Inflammatory macrophage treated with lipopolysaccharide for 1 hour (primary cell): ENCODE measurements around the gene LUC7L.
"Not testable (repeated sequence)": the region's sequence is repeated elsewhere in the genome, so short reads cannot be mapped to it uniquely, and the experiment has no call there.

Source experiments
- DNase-seq, 2 donors: peaks; one replicate each; pipeline ENCODE4 v3.0.0-alpha.2; 2020 to 2022

The LUC7L gene

DNA sequence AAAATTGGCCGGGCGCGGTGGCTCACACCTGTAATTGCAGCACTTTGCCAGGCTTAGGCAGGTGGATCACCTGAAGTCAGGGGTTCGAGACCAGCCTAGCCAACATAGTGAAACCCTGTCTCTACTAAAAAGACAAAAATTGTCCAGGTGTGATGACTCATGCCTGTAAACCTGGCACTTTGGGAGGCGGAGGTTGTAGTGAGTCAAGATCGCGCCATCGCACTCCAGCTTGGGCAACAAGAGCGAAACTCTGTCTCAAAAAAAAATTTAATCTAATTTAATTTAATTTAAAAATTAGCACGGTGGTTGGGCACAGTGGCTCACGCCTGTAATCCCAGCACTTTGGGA, 50.6 kb downstream of the LUC7L start:
- no peak for DNase-seq

DNA sequence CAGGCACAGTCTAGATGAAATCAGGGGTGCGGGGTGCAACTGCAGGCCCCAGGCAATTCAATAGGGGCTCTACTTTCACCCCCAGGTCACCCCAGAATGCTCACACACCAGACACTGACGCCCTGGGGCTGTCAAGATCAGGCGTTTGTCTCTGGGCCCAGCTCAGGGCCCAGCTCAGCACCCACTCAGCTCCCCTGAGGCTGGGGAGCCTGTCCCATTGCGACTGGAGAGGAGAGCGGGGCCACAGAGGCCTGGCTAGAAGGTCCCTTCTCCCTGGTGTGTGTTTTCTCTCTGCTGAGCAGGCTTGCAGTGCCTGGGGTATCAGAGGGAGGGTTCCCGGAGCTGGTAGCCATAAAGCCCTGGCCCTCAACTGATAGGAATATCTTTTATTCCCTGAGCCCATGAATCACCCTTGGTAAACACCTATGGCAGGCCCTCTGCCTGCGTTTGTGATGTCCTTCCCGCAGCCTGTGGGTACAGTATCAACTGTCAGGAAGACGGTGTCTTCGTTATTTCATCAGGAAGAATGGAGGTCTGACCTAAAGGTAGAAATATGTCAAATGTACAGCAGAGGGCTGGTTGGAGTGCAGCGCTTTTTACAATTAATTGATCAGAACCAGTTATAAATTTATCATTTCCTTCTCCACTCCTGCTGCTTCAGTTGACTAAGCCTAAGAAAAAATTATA, 51.1 kb downstream of the LUC7L start:
- no peak for DNase-seq

DNA sequence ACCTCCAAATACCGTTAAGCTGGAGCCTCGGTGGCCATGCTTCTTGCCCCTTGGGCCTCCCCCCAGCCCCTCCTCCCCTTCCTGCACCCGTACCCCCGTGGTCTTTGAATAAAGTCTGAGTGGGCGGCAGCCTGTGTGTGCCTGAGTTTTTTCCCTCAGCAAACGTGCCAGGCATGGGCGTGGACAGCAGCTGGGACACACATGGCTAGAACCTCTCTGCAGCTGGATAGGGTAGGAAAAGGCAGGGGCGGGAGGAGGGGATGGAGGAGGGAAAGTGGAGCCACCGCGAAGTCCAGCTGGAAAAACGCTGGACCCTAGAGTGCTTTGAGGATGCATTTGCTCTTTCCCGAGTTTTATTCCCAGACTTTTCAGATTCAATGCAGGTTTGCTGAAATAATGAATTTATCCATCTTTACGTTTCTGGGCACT, 51.8 kb downstream of the LUC7L start:
- DNase-seq, result no peak

DNA sequence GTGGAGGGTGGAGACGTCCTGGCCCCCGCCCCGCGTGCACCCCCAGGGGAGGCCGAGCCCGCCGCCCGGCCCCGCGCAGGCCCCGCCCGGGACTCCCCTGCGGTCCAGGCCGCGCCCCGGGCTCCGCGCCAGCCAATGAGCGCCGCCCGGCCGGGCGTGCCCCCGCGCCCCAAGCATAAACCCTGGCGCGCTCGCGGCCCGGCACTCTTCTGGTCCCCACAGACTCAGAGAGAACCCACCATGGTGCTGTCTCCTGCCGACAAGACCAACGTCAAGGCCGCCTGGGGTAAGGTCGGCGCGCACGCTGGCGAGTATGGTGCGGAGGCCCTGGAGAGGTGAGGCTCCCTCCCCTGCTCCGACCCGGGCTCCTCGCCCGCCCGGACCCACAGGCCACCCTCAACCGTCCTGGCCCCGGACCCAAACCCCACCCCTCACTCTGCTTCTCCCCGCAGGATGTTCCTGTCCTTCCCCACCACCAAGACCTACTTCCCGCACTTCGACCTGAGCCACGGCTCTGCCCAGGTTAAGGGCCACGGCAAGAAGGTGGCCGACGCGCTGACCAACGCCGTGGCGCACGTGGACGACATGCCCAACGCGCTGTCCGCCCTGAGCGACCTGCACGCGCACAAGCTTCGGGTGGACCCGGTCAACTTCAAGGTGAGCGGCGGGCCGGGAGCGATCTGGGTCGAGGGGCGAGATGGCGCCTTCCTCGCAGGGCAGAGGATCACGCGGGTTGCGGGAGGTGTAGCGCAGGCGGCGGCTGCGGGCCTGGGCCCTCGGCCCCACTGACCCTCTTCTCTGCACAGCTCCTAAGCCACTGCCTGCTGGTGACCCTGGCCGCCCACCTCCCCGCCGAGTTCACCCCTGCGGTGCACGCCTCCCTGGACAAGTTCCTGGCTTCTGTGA, 52.5 kb downstream of the LUC7L start, which contains the start of gene HBA1:
Gene HBA1 (plus strand): TSS at position 204 of the 906 bp plus-strand sequence. CDS start 37 bp downstream, at position 241.
- DNase-seq, result not testable (repeated sequence)

DNA sequence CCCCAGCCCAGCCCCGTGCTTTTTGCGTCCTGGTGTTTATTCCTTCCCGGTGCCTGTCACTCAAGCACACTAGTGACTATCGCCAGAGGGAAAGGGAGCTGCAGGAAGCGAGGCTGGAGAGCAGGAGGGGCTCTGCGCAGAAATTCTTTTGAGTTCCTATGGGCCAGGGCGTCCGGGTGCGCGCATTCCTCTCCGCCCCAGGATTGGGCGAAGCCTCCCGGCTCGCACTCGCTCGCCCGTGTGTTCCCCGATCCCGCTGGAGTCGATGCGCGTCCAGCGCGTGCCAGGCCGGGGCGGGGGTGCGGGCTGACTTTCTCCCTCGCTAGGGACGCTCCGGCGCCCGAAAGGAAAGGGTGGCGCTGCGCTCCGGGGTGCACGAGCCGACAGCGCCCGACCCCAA, 53.2 kb downstream of the LUC7L start:
- not testable (repeated sequence) for DNase-seq

DNA sequence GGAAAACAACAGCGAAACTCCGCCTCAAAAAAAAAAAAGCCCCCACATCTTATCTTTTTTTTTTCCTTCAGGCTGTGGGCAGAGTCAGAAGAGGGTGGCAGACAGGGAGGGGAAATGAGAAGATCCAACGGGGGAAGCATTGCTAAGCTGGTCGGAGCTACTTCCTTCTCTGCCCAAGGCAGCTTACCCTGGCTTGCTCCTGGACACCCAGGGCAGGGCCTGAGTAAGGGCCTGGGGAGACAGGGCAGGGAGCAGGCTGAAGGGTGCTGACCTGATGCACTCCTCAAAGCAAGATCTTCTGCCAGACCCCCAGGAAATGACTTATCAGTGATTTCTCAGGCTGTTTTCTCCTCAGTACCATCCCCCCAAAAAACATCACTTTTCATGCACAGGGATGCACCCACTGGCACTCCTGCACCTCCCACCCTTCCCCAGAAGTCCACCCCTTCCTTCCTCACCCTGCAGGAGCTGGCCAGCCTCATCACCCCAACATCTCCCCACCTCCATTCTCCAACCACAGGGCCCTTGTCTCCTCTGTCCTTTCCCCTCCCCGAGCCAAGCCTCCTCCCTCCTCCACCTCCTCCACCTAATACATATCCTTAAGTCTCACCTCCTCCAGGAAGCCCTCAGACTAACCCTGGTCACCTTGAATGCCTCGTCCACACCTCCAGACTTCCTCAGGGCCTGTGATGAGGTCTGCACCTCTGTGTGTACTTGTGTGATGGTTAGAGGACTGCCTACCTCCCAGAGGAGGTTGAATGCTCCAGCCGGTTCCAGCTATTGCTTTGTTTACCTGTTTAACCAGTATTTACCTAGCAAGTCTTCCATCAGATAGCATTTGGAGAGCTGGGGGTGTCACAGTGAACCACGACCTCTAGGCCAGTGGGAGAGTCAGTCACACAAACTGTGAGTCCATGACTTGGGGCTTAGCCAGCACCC, 54.0 kb downstream of the LUC7L start:
- DNase-seq, result peak; percentile 8 to 25

DNA sequence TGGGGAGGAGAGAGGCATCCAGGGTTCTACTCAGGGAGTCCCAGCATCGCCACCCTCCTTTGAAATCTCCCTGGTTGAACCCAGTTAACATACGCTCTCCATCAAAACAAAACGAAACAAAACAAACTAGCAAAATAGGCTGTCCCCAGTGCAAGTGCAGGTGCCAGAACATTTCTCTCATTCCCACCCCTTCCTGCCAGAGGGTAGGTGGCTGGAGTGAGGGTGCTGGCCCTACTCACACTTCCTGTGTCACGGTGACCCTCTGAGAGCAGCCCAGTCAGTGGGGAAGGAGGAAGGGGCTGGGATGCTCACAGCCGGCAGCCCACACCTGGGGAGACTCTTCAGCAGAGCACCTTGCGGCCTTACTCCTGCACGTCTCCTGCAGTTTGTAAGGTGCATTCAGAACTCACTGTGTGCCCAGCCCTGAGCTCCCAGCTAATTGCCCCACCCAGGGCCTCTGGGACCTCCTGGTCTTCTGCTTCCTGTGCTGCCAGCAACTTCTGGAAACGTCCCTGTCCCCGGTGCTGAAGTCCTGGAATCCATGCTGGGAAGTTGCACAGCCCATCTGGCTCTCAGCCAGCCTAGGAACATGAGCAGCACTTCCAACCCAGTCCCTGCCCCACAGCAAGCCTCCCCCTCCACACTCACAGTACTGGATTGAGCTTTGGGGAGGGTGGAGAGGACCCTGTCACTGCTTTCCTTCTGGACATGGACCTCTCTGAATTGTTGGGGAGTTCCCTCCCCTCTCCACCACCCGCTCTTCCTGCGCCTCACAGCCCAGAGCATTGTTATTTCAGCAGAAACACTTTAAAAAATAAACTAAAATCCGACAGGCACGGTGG, 55.1 kb downstream of the LUC7L start:
- DNase-seq, result not testable (repeated sequence)

DNA sequence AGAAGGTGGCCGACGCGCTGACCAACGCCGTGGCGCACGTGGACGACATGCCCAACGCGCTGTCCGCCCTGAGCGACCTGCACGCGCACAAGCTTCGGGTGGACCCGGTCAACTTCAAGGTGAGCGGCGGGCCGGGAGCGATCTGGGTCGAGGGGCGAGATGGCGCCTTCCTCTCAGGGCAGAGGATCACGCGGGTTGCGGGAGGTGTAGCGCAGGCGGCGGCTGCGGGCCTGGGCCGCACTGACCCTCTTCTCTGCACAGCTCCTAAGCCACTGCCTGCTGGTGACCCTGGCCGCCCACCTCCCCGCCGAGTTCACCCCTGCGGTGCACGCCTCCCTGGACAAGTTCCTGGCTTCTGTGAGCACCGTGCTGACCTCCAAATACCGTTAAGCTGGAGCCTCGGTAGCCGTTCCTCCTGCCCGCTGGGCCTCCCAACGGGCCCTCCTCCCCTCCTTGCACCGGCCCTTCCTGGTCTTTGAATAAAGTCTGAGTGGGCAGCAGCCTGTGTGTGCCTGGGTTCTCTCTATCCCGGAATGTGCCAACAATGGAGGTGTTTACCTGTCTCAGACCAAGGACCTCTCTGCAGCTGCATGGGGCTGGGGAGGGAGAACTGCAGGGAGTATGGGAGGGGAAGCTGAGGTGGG, 55.9 kb downstream of the LUC7L start:
- DNase-seq, result not testable (repeated sequence)

DNA sequence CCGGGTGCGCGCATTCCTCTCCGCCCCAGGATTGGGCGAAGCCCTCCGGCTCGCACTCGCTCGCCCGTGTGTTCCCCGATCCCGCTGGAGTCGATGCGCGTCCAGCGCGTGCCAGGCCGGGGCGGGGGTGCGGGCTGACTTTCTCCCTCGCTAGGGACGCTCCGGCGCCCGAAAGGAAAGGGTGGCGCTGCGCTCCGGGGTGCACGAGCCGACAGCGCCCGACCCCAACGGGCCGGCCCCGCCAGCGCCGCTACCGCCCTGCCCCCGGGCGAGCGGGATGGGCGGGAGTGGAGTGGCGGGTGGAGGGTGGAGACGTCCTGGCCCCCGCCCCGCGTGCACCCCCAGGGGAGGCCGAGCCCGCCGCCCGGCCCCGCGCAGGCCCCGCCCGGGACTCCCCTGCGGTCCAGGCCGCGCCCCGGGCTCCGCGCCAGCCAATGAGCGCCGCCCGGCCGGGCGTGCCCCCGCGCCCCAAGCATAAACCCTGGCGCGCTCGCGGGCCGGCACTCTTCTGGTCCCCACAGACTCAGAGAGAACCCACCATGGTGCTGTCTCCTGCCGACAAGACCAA, 56.8 kb downstream of the LUC7L start, which contains the start of gene HBA2:
Gene HBA2 (plus strand): TSS at position 503 of the 568 bp plus-strand sequence. CDS start 37 bp downstream, at position 540.
- DNase-seq, result not testable (repeated sequence)

DNA sequence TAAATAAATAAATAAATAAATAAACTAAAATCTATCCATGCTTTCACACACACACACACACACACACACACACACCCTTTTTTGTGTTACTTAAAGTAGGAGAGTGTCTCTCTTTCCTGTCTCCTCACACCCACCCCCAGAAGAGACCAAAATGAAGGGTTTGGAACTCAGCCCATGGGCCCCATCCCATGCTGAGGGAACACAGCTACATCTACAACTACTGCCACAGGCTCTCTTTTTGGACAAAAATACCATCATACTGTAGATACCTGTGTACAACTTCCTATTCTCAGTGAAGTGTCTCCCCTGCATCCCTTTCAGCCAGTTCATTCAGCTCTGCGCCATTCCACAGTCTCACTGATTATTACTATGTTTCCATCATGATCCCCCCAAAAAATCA, 58.5 kb downstream of the LUC7L start:
- no peak for DNase-seq

DNA sequence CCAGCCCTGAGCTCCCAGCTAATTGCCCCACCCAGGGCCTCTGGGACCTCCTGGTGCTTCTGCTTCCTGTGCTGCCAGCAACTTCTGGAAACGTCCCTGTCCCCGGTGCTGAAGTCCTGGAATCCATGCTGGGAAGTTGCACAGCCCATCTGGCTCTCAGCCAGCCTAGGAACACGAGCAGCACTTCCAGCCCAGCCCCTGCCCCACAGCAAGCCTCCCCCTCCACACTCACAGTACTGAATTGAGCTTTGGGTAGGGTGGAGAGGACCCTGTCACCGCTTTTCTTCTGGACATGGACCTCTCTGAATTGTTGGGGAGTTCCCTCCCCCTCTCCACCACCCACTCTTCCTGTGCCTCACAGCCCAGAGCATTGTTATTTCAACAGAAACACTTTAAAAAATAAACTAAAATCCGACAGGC, 59.2 kb downstream of the LUC7L start:
- not testable (repeated sequence) for DNase-seq

DNA sequence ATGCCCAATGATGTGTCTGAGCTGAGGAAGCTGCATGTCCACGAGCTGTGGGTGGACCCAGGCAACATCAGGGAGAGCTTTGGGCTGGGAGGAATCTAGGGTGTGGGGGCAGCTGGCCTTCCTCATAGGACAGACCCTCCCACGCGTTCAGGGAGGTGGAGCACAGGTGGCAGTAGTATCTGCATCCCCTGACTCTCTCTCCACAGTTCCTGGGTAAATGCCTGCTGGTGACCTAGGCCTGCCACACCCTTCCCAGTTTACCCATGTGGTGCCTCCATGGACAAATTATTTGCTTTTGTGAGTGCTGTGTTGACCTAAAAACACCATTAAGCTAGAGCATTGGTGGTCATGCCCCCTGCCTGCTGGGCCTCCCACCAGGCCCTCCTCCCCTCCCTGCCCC, 60.2 kb downstream of the LUC7L start:
- DNase-seq, result no peak

DNA sequence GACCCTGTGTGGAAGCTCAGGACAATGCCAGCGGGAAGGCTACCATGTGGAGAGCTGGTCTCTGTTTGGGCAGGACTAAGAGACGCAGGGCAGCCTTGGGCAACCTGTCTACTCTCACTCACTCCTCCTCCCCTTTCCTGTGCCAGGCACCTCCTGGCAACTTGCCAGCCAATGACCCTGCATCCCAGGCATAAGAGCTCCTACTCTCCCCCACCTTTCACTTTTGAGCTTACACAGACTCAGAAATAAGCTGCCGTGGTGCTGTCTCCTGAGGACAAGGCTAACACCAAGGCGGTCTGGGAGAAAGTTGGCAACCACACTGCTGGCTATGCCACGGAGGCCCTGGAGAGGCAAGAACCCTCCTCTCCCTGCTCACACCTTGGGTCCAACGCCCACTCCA, 60.8 kb downstream of the LUC7L start:
- DNase-seq, result no peak

DNA sequence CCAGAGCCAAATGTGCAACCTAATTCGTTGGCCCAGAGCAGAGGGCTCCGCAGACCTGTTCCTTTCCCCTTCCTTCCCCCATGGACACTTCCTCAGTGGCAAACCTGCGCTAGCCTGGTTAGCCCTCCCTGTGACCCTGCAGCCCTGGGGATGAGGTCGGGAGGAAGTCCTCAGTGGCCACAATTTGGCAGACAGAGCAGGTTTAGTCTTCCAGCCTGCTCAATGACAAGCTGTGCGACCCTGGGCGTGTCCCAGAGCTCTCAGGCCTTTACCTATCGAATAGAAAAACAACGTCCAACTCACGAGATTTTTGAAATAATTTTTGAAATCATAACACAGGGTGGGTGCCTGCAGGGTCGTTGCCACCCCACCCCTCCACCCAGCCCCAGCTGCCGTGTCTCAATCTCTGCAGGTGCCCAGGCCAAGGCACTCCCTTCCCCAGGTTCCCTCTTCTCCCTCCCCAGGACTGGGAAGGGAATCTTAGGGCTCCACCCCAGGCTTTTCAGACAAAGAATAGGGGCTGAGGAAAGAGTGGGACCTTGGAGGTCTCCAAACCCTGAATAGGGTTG, 62.0 kb downstream of the LUC7L start:
- no peak for DNase-seq

DNA sequence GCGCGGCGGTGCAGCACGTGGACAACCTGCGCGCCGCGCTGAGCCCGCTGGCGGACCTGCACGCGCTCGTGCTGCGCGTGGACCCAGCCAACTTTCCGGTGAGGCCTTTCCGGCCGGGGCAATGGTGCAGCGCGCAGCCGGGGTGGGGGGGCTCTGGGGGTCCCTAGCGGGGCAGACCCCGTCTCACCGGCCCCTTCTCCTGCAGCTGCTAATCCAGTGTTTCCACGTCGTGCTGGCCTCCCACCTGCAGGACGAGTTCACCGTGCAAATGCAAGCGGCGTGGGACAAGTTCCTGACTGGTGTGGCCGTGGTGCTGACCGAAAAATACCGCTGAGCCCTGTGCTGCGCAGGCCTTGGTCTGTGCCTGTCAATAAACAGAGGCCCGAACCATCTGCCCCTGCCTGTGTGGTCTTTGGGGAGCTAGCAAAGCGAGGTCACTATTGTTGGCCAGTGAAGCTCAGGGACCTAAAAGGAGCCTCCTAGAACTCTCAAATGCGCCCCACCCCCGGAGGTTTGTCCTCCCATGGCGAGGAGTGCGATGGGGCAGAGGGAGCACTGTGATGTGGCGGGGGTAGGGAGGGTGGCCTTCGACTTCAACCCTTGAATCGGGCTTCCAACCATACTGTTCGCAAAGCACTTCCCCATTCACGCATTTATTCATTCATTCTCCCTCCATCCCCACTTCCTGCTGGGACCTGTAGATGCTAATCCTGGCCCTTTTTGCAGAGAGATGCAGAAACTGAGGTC, 62.7 kb downstream of the LUC7L start:
- DNase-seq, result no peak

DNA sequence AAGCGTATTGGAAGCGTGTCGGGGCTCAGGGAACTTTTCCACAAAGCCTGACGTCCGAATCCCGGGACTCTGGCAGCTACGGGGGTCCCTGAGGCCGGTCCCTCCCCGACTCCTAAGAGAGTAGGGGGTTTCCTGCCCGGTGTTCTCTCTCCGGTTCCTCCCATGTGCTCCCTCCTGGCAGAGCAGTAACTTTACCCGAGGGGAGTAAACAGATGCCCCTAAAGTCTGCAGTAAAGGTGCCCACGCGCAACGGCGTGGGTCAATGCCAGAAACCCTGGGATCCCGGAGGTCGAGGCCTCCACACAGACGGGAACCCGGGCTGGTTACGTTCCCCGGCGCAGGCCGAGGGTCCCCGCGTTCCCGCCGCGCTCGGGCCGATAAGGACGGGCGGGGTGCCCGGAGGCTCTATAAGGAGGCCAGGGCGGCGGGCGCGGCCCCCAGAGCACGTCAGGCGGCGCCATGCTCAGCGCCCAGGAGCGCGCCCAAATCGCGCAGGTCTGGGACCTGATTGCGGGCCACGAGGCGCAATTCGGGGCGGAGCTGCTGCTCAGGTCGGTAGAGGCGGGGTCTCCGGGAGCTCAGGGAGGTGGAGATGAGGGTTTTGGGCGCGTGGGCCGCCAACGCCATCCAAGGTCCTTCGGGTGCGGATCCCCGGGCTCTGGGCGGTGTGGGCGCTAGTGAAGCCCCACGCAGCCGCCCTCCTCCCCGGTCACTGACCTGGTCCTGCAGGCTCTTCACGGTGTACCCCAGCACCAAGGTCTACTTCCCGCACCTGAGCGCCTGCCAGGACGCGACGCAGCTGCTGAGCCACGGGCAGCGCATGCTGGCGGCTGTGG, 63.5 kb downstream of the LUC7L start, which contains the start of gene HBM:
Gene HBM (plus strand): TSS at position 440 of the 836 bp plus-strand sequence. CDS start 20 bp downstream, at position 460.
- no peak for DNase-seq

DNA sequence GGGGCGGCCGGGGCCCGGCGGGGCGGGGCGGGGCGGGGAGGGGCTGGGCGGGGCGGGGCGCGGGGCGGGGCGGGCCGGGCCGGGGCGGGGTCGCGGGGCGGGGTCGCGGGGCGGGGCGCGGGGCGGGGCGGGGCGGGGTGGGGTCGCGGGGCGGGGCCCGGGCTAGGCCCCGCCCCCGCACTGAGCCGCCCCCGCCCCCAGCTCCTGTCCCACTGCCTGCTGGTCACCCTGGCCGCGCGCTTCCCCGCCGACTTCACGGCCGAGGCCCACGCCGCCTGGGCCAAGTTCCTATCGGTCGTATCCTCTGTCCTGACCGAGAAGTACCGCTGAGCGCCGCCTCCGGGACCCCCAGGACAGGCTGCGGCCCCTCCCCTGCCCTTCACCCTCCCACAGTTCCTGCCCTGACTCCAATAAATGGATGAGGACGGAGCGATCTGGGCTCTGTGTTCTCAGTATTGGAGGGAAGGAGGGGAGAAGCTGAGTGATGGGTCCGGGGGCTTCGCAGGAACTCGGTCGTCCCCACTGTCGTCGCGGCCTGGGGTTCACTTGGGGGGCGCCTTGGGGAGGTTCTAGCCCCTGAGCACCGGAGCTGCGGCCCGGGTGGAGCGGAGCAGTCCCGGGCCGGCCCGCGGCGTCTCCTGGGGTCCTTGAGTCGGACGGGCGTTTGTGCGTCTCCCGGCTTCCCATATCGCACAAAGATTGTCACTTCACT, 64.3 kb downstream of the LUC7L start:
- DNase-seq, result no peak
